Hematopoietic multipotent progenitor cell treated with erythropoietin and hydrocortisone succinate and interleukin-3 and kit ligand, for 17 days (in vitro differentiated cells): ENCODE measurements around the gene DLX1.
"Not testable (repeated sequence)": the region's sequence is repeated elsewhere in the genome, so short reads cannot be mapped to it uniquely, and the experiment has no call there.

Experiments
- DNase-seq: peaks from one replicate; pipeline ENCODE4 v3.0.0-alpha.2; 2015; ENCODE audit warnings: low spot score

Gene DLX1

DNA sequence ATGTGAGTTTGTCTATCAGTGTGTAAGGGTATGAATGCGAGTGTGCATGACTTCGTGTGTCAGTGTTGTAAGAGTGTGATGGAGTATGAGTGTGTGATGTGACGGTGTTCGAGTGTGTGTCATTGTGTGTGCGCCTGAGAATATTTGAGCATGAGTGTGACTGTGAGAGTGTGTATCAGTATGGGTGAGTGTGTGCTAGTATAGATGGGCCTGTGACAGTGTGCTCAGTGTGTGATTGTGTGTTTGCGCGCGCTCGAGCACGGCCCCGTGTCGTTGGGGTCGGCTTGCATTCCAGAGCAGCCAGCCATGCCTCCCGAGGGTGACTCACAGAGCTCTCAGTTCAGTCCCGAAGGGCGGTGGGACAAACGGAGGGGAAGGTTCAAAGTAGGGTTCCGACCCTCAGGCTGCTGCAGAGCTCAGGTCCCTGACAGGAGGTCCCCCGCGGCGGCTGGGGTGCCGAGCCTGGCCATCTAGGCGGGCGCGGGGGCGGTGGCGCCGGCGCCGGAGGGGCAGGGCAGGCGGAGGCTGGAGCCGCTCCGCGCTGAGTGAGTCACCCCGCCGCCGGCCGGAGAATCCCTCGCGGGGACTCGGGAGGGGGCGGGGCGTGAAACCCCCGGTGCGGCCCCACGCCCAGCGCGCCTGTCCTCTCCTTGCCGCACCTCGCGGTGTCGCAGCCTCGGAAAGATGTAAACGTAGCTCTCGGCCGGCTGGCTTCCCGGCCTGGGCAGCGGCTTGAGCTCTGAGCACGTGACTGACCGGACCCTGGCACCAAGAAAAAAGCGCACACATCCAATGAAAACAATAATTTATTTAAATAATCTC, 13.6 kb downstream of the DLX1 start:
- DNase-seq = peak; percentile 46

DNA sequence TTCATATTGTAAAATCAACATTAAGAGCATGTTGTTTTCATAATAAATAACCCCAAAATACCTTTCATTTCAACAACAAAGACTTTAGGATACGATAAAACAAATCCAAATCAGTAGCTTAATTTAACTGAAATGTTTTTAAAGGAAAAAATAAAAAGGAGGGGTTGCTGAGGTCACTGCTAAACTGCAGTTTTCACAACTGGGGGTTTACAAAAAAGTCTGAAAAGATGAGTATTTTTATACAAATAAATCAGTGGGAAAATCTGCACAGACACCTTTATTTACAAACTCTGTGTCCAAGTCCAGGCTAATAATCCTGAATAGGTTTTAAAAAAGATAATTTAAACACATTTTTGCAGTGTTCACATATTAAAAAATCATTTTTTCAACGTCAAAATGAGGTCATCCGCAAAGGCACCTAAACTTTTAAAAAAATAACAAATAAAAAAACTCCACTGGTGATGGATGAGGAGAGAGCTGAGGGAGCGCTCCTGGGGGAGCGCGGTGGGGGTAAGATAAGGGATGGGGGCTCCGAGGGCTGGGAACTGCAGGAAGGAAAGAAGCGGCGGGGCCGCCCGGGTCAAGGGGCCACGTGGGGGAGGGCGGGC, 14.3 kb downstream of the DLX1 start:
- no peak for DNase-seq

GRCh38 chr2:172100080-172100934, 15.0 kb downstream of the DLX1 start:
- DNase-seq = no peak

GRCh38 chr2:172100935-172101820, 15.9 kb downstream of the DLX1 start:
- no peak for DNase-seq

DNA sequence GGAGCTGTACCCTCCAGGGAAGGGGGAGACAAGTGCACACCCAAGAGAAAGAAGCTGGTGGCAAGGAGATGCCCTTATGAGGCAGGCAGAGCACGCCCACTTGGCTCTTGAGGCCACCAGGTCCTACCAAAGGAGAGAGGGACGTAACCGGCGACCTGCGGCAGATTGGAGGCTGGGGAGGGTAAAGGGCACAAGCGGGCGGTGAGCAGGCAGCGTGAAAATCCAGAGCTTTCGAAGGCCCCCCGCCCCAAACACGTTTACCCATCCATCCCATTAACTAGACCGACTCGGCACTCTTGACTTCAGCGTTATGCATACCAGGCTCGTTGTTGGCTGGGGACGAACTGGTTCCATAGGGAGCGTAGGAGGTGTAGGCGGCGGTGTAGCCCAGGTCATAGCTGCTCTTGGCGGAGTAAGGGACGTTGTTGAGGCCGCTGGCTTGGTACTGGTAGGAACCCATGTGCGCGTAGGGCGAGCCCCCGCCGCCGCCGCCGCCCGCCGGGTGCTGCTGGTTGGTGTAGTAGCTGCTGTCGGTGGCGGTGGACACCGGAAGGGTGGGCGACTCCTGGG, 16.6 kb downstream of the DLX1 start:
- DNase-seq = no peak

DNA sequence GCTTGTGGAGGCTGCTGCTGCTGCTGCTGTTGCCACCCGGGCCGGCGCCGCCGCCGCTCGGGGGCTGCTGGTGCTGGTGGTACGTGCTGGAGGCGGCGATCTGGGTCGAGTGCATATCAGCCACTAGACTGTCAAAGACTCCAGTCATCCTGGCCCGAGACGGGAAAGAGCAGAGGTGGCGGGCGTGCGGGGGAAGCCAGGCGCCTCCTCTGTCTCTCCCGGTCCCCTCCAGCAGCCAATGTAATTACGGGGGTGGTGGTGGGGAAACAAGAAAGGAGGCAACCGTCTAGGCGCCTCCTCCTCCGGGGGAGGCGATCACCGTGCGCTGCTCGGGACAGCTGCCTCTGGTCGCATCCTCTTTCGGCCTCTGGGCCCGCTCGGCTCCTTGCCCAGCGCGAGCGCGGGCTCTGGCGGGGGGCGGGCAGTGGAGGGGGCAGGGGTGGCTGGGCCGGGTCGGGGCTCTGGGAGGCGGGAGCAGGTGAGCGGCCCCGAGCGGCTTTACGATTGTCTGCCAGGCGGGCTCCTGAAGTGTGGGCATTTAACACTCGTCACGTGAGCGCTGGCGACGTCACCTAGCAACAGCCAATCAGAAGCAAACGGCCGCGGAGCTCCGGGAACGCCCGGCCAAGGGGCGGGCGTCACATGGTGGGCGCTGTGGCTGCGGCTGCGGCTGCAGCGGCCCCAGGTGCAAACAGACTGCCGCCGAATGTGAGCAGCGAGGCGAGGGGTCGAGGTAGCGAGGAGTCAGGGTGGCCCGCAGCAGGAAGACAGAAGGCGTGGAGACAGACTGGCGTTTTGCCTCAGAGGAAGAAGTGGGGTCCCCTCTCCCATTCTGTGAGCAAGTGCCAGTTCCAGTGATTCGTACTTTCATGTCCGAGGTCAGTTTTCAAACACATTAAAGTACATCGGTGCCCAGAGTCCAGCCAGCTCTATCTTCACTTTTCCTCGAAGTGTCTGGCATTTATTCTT, 17.4 kb downstream of the DLX1 start, which contains the start of gene DLX2:
Gene DLX2 (minus strand): TSS at position 510 of the 969 bp plus-strand sequence. CDS start 362 bp downstream, at position 148.
- DNase-seq = peak; percentile 89

GRCh38 chr2:172103471-172104272, 18.4 kb downstream of the DLX1 start:
- peak; percentile 79 for DNase-seq

DNA sequence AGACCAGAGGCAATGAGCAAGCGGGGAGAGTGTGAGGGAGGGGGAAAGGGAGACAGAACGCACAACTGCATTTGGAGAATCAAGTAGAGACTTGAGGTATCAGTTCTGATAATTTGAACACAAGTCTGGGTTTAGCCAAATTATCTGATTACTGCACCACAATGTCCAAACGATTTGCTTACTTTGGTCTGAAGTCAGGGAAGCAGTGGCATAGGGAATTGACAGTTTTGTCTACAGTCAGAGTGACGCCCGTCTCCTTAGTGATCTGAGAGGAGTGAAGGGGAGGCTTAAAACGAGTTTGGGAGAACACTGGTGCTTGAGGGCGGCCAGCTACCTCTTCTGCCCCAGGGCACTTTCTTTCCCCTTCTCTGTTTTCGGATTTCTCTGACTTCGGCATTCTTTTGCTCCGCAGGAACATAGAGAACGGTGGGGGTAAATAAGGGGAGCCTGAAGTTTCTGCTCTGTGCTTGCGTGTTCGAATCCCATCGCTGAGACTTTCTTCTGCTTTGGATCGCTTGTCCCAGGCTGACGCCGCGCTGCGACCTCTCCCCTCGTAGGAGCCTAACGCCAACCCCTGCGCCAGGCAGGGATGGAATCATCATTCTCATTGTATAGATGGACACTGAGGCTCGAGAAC, 20.3 kb downstream of the DLX1 start:
- DNase-seq = no peak

DNA sequence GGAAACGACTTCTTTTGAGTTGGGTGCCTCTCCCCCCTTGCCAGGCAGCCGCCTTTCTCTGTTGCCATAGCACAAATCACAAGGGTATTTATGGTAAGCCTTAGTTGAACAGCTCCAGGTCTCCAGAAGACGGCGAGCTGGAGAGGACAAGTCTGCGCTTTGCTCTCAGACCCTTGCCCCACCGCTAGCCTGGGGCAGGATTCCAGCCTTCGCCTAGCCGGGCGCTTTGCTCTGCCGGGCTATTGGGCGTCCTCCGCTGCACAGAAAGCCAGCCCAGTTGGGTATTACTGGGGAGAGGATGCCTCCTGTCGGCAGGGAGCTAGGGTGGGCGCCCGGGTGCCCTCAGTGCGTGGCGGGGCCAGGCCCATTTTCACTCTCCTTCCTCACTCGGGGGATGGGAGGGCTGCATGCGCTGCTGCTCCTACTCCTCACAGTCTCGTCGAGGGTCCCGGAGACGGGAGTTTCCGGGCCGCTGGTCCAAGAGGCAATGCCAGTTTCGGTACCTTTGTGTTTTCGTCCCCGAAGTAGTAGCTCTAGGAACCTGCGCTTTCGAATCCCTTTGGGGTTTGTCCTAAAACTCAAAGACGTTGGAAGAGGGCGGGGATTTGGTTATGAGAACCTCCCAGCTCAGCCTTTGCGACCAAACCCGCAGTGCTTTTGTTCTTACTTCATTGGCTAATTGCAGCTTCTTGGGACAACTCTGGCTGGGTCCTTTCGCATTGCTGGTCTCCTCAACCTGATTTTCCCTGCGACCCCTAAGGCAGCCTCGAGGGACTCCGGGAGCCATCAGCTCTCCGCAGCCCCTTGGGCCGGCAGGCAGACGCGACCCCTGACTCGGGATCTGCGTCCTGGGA, 21.0 kb downstream of the DLX1 start:
- DNase-seq = peak; percentile 41

GRCh38 chr2:172107690-172108586, 22.6 kb downstream of the DLX1 start:
- DNase-seq = no peak

GRCh38 chr2:172108587-172108930, 23.3 kb downstream of the DLX1 start:
- DNase-seq = no peak

DNA sequence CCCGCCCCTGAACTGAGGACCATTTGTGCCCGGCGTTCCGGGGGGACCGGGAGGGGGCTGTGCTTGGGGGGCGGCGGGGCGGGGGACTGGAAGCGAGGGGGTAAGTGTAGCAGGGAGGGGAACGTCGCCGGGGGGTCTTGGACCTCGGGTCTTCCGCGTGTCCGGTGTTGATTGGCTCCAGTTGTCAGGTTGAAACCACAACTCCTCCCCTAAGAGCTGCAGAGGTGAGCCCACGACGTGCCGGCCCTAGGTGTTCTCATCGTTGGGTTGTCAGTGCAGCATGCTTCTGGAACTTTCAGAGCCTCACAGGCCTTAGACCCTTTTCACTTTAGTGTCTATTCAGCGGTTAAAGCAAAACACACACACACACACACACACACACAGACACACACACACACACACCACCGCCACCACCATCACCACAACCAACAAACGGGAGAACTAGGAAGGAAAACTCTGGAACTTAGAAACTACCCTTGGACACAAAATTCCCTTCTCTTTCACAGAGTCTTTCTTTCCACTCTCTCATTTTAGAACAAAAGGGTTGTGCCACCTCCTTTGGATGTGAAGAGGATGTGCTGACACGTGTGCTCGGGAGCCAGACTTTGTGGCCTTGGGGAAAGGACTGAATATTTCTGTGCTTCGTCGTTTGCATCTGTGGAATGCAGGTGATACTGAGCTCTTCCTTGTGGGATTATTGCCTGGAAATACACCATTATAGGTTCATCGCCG, 24.1 kb downstream of the DLX1 start:
- DNase-seq = no peak

GRCh38 chr2:172109988-172110811, 24.9 kb downstream of the DLX1 start:
- DNase-seq = no peak

DNA sequence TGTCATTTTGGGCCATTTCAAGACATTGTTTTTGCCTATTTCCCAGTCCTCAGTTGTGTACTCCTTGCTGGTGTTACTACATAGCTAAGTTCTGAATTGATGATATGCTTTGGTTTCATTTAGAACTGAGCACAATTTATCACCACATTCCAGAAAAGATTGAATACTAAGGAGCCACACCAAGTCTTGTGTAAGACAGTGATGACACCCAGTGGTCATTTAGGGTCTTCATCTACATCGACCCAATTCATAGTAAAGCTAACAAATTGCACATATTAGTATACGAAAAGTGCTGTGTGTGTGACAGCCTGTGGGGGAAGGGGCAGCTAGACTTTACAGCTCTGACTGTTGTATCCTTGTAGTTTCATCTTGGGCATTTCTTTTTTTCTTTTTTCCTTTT, 28.3 kb downstream of the DLX1 start:
- peak; percentile 24 for DNase-seq

GRCh38 chr2:172114176-172114575, 28.9 kb downstream of the DLX1 start:
- DNase-seq = not testable (repeated sequence)
